Activated T-cell treated with anti-CD3 and anti-CD28 coated beads, Interleukin-2, amount 50 U/mL, for 72 hours (primary cell): ENCODE data around the gene GLDC. TPM values are rescaled to one million over a fixed set of nuclear protein-coding genes. Genes with fewer than 3 reads are reported as not detected.

Experiments
- ATAC-seq, 2 donors: fragments of 150-1000 bp; cut with Tn5 transposase; replicated peaks in 1 of 2; 2 replicates each; pipeline ENCODE4 v1.10.0; 2021; ENCODE audit warnings: moderate library complexity in 2 of 2, mild to moderate bottlenecking in 1 of 2
- DNase-seq, 2 donors: peaks; one replicate each; pipeline ENCODE4 v3.0.0; 2021 to 2022; ENCODE audit warnings: mixed read lengths in 1 of 2
- H3K27ac Mint-ChIP-seq: one replicate; pipeline ENCODE4 v1.8.0; 2022; ENCODE audit warnings: mild to moderate bottlenecking, moderate library complexity, mixed read lengths
- H3K27me3 Mint-ChIP-seq: one replicate; pipeline ENCODE4 v1.8.0; 2022; ENCODE audit warnings: low read depth, mixed read lengths
- H3K36me3 Mint-ChIP-seq, 2 donors: one replicate each; pipeline ENCODE4 v1.8.0; 2022; ENCODE audit warnings: mixed read lengths in 2 of 2, mild to moderate bottlenecking in 1 of 2; ENCODE audit not compliant: insufficient read depth in 2 of 2
- H3K4me1 Mint-ChIP-seq: one replicate; pipeline ENCODE4 v1.8.0; 2022; ENCODE audit warnings: low read depth, mixed read lengths
- H3K4me3 Mint-ChIP-seq, 2 donors: one replicate each; pipeline ENCODE4 v1.8.0; 2022; ENCODE audit warnings: mild to moderate bottlenecking in 2 of 2, mixed read lengths in 2 of 2, moderate library complexity in 2 of 2
- H3K9me3 Mint-ChIP-seq, 2 donors: one replicate each; pipeline ENCODE4 v1.8.0; 2022; ENCODE audit warnings: mixed read lengths in 2 of 2
- total RNA-seq, 2 donors: library from RNA; stranded (reverse); gene quantifications; one replicate each; pipeline ENCODE4 v1.2.3, GENCODE V29; 2022

Gene GLDC
- total RNA-seq, 2 donors from 2014 or later = 1.2 to 5.2 TPM

GRCh38 chr9:6538666-6539071 is 106.9 kb downstream of the GLDC start:
- Mint-ChIP-seq H3K27ac (no peak overlapping the region), H3K27me3 (peaks cover 15% of the 10 kb centered on the region), H3K4me1 (no peaks in the 10 kb centered on the region), H3K36me3 (no peaks in the 10 kb centered on the region), H3K4me3 (no peak overlapping the region), H3K9me3 (no peaks in the 10 kb centered on the region)
- ATAC-seq (peak in 1 of 2 donors; percentile 22), DNase-seq (no peak)

DNA sequence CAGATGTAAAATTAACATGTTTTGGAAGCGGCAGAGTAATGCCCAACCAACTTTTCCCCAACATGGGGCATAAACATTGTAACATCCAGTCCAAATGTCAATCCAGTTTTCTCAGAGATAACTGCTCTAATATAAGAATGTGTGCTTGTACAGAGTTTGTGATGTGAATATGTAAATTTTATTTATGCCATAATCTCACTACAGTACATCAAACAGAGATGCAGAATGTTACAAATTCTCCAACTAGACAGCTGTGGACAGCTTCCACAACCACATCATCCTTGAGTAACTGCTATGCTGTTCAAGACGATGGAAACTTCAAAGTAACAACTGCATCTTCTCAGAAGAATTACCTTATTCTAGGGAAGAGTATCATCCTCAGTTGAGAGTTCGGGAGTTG is 109.9 kb downstream of the GLDC start:
- DNase-seq = no peak
- peaks cover 23% of the 10 kb centered on the region for H3K27me3 Mint-ChIP-seq
- H3K27ac Mint-ChIP-seq = no peak overlapping the region
- no peak overlapping the region for H3K4me3 Mint-ChIP-seq
- ATAC-seq = no peak
- no peaks in the 10 kb centered on the region for H3K36me3 Mint-ChIP-seq
- no peaks in the 10 kb centered on the region for H3K9me3 Mint-ChIP-seq
- no peaks in the 10 kb centered on the region for H3K4me1 Mint-ChIP-seq

DNA sequence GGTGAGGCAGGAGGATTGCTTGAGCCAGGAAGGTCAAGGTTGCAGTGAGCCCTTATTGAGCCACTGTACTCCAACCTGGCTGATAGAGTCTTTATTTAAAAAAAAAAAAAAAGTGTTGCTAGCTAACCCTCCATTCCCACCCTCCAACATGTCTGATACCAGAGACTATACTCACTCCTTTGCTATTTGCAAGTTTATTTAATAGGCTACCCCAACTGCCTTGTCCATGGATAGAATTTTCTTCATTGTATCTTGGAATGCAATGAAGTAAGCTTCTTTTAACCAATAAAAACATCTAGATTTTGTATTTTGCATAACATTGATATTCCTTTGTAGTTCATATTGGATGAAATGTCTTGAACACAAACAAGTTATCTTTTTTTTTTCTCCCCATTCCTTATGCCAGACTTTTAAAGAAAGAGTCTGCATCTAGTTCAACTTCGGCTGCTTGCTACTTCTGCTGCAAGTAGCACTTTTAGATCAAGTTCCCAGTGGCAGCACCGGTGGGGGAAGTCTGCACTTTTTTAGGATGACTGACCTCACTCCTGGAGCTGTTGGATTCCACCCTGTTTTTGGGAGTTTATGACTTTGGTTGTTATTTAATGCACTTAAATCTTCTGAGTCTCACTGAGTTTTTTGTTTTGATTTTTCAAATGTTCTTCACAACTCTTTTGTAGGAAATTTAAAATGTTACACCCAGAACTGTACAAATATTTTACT is 120.0 kb downstream of the GLDC start:
- H3K27me3 Mint-ChIP-seq = no peaks in the 10 kb centered on the region
- ATAC-seq = no peak
- H3K9me3 Mint-ChIP-seq = peaks cover 2 to 3% of the 10 kb centered on the region in 2 donors

GRCh38 chr9:6522263-6522662 is 123.3 kb downstream of the GLDC start:
- H3K27me3 Mint-ChIP-seq = no peaks in the 10 kb centered on the region
- peaks cover 4 to 7% of the 10 kb centered on the region in 2 donors for H3K9me3 Mint-ChIP-seq
- no peak overlapping the region for H3K4me3 Mint-ChIP-seq
- DNase-seq (no peak), ATAC-seq (no peak)
- no peaks in the 10 kb centered on the region for H3K4me1 Mint-ChIP-seq
- H3K27ac Mint-ChIP-seq = no peak overlapping the region
- peaks cover 9 to 22% of the 10 kb centered on the region in 2 donors for H3K36me3 Mint-ChIP-seq

More for the DNA sequence above, 120.0 kb downstream of the GLDC start:
- peaks cover 9 to 14% of the 10 kb centered on the region in 2 donors for H3K36me3 Mint-ChIP-seq
- DNase-seq = no peak
- H3K27ac Mint-ChIP-seq = no peak overlapping the region
- no peaks in the 10 kb centered on the region for H3K4me1 Mint-ChIP-seq
- H3K4me3 Mint-ChIP-seq = no peak overlapping the region

- no peak for ATAC-seq
- Mint-ChIP-seq H3K4me1 (no peaks in the 10 kb centered on the region), H3K4me3 (no peak overlapping the region), H3K27ac (peak overlapping the region; percentile 70), H3K36me3 (peaks cover 0 to 3% of the 10 kb centered on the region in 2 donors), H3K27me3 (no peaks in the 10 kb centered on the region), H3K9me3 (no peaks in the 10 kb centered on the region)
- DNase-seq = no peak
Observed at GRCh38 chr9:6512085-6512657, 133.4 kb downstream of the GLDC start.

DNA sequence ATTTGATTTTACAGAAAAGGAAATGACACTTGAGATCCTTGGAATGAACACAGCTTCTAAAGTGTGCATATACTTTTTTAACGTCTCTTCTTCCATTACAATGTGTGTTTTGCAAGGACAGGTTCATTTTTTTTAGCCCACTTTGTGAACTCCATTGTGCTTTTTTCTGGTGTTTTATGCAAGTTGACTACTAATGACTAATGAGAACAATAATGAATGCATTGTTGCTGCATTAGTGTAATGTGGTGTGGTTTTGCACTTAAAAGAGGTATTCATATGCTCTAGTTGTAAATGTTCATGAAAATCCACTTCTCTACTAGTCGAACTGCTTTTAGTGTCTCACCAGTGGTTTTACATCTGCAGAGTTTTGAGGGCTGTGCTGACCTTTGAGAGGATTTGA is 139.0 kb downstream of the GLDC start:
- no peak overlapping the region for H3K27ac Mint-ChIP-seq
- no peaks in the 10 kb centered on the region for H3K9me3 Mint-ChIP-seq
- no peak overlapping the region for H3K4me3 Mint-ChIP-seq
- peaks cover 9 to 15% of the 10 kb centered on the region in 2 donors for H3K36me3 Mint-ChIP-seq
- DNase-seq = no peak
- no peaks in the 10 kb centered on the region for H3K4me1 Mint-ChIP-seq
- H3K27me3 Mint-ChIP-seq = no peaks in the 10 kb centered on the region
- ATAC-seq = no peak

- Mint-ChIP-seq H3K9me3 (no peaks in the 10 kb centered on the region), H3K4me3 (no peak overlapping the region), H3K27me3 (no peaks in the 10 kb centered on the region), H3K4me1 (peaks cover 5% of the 10 kb centered on the region), H3K36me3 (peaks cover 11 to 19% of the 10 kb centered on the region in 2 donors), H3K27ac (peak overlapping the region; percentile 59)
- no peak for DNase-seq
- ATAC-seq = no peak
Observed at GRCh38 chr9:6502399-6502798, 143.1 kb downstream of the GLDC start.

GRCh38 chr9:6501526-6502210 is 143.9 kb downstream of the GLDC start:
- no peak for DNase-seq
- peaks cover 9 to 16% of the 10 kb centered on the region in 2 donors for H3K36me3 Mint-ChIP-seq
- no peak overlapping the region for H3K4me3 Mint-ChIP-seq
- H3K9me3 Mint-ChIP-seq = no peaks in the 10 kb centered on the region
- no peak overlapping the region for H3K27ac Mint-ChIP-seq
- ATAC-seq = no peak
- no peaks in the 10 kb centered on the region for H3K27me3 Mint-ChIP-seq
- peaks cover 9% of the 10 kb centered on the region for H3K4me1 Mint-ChIP-seq

- Mint-ChIP-seq H3K9me3 (no peaks in the 10 kb centered on the region), H3K36me3 (peaks cover 3 to 12% of the 10 kb centered on the region in 2 donors), H3K27ac (peak overlapping the region; percentile 67), H3K27me3 (no peaks in the 10 kb centered on the region), H3K4me1 (peaks cover 9% of the 10 kb centered on the region), H3K4me3 (no peak overlapping the region)
- DNase-seq = no peak
- ATAC-seq = peak in 1 of 2 donors; percentile 50
Observed at GRCh38 chr9:6498982-6499381, 146.5 kb downstream of the GLDC start.

- no peak for DNase-seq
- Mint-ChIP-seq H3K9me3 (no peaks in the 10 kb centered on the region), H3K4me1 (peaks cover 9% of the 10 kb centered on the region), H3K27ac (peak overlapping the region; percentile 27), H3K27me3 (no peaks in the 10 kb centered on the region), H3K4me3 (no peak overlapping the region), H3K36me3 (peaks cover 2 to 12% of the 10 kb centered on the region in 2 donors)
- ATAC-seq = no peak
Observed at GRCh38 chr9:6495466-6495865, 150.1 kb downstream of the GLDC start.

GRCh38 chr9:6490863-6491262 is 154.7 kb downstream of the GLDC start:
- no peak for DNase-seq
- no peak for ATAC-seq
- H3K4me1 Mint-ChIP-seq = no peaks in the 10 kb centered on the region
- no peak overlapping the region for H3K4me3 Mint-ChIP-seq
- peak overlapping the region; percentile 47 for H3K27ac Mint-ChIP-seq
- H3K9me3 Mint-ChIP-seq = no peaks in the 10 kb centered on the region
- no peaks in the 10 kb centered on the region for H3K27me3 Mint-ChIP-seq
- peaks cover 2 to 12% of the 10 kb centered on the region in 2 donors for H3K36me3 Mint-ChIP-seq

- DNase-seq = no peak
- H3K27me3 Mint-ChIP-seq = no peaks in the 10 kb centered on the region
- no peaks in the 10 kb centered on the region for H3K9me3 Mint-ChIP-seq
- H3K27ac Mint-ChIP-seq = no peak overlapping the region
- H3K4me3 Mint-ChIP-seq = no peak overlapping the region
- no peaks in the 10 kb centered on the region for H3K4me1 Mint-ChIP-seq
- no peak for ATAC-seq
- peaks cover 2 to 14% of the 10 kb centered on the region in 2 donors for H3K36me3 Mint-ChIP-seq
Observed at GRCh38 chr9:6489099-6489498, 156.4 kb downstream of the GLDC start.

- H3K4me1 Mint-ChIP-seq = no peaks in the 10 kb centered on the region
- peaks cover 2 to 12% of the 10 kb centered on the region in 2 donors for H3K36me3 Mint-ChIP-seq
- no peak overlapping the region for H3K4me3 Mint-ChIP-seq
- ATAC-seq (no peak), DNase-seq (no peak)
- no peaks in the 10 kb centered on the region for H3K27me3 Mint-ChIP-seq
- no peak overlapping the region for H3K27ac Mint-ChIP-seq
- no peaks in the 10 kb centered on the region for H3K9me3 Mint-ChIP-seq
Observed at GRCh38 chr9:6488395-6488794, 157.1 kb downstream of the GLDC start.
